HEK293T (cell line): Measurements from ENCODE around the gene PCBP3.

Source experiments
- CTCF ChIA-PET: fragments of 350-600 bp; formaldehyde crosslinking; extraction: SDS; loops from one replicate; lab custom pipeline; 2021; ENCODE audit warnings: antibody characterized with exemption, inconsistent platforms; lab: Yijun Ruan, JAX
- POLR2A ChIA-PET: fragments of 350-600 bp; formaldehyde crosslinking; extraction: SDS; loops from one replicate; lab custom pipeline; 2020; ENCODE audit warnings: antibody characterized with exemption, inconsistent platforms; lab: Yijun Ruan, JAX
- DNase-seq: peaks from one replicate; pipeline ENCODE4 v3.0.0; 2012; ENCODE audit warnings: mixed read lengths; ENCODE audit errors: extremely low spot score
- ARNT ChIP-seq: fragments of 450-650 bp; IDR thresholded peaks from 2 replicates; pipeline ENCODE4 v1.6.1; 2017; ENCODE audit warnings: mild to moderate bottlenecking
- BHLHE40 ChIP-seq: fragments of 450-650 bp; IDR thresholded peaks from 2 replicates; pipeline ENCODE4 v1.6.1; 2016; ENCODE audit warnings: mild to moderate bottlenecking, moderate library complexity, borderline replicate concordance
- CTBP1 ChIP-seq: fragments of 450-650 bp; IDR thresholded peaks from 2 replicates; pipeline ENCODE4 v1.6.1; 2016; ENCODE audit warnings: borderline replicate concordance
- ELF4 ChIP-seq: fragments of 450-650 bp; IDR thresholded peaks from 2 replicates; pipeline ENCODE4 v1.6.1; 2017; ENCODE audit warnings: antibody characterized with exemption
- FOXA1 ChIP-seq: fragments of 450-650 bp; IDR thresholded peaks from 2 replicates; pipeline ENCODE4 v1.6.1; 2016; ENCODE audit warnings: mild to moderate bottlenecking
- FOXK2 ChIP-seq: fragments of 450-650 bp; IDR thresholded peaks from 2 replicates; pipeline ENCODE4 v1.6.1; 2016; ENCODE audit warnings: mild to moderate bottlenecking
- FOXM1 ChIP-seq: fragments of 450-650 bp; IDR thresholded peaks from 2 replicates; pipeline ENCODE4 v1.6.1; 2017; ENCODE audit warnings: mild to moderate bottlenecking, borderline replicate concordance
- HDGF ChIP-seq: fragments of 450-650 bp; IDR thresholded peaks from 2 replicates; pipeline ENCODE4 v1.6.1; 2017; ENCODE audit warnings: antibody characterized with exemption, borderline replicate concordance
- L3MBTL2 ChIP-seq: fragments of 450-650 bp; conservative IDR thresholded peaks from 2 replicates; pipeline ENCODE4 v1.6.1; 2016; ENCODE audit warnings: mild to moderate bottlenecking
- LEF1 ChIP-seq: fragments of 450-650 bp; IDR thresholded peaks from 2 replicates; pipeline ENCODE4 v1.6.1; 2017; ENCODE audit warnings: mild to moderate bottlenecking, borderline replicate concordance
- NFRKB ChIP-seq: fragments of 450-650 bp; IDR thresholded peaks from 2 replicates; pipeline ENCODE4 v1.6.1; 2016; ENCODE audit warnings: mild to moderate bottlenecking, moderate library complexity
- PKNOX1 ChIP-seq: fragments of 450-650 bp; IDR thresholded peaks from 2 replicates; pipeline ENCODE4 v1.6.1; 2016
- SP1 ChIP-seq: fragments of 450-650 bp; IDR thresholded peaks from 2 replicates; pipeline ENCODE4 v1.6.1; 2017
- SUZ12 ChIP-seq: fragments of 450-650 bp; IDR thresholded peaks from 2 replicates; pipeline ENCODE4 v1.6.1; 2016; ENCODE audit warnings: mild to moderate bottlenecking
- TARDBP ChIP-seq: fragments of 450-650 bp; IDR thresholded peaks from 2 replicates; pipeline ENCODE4 v1.6.1; 2016
- ZNF384 ChIP-seq: fragments of 450-650 bp; IDR thresholded peaks from 2 replicates; pipeline ENCODE4 v1.6.1; 2016

Gene PCBP3

GRCh38 chr21:45821998-45822397 lies 178.5 kb downstream of the PCBP3 start:
- POLR2A ChIA-PET = interaction anchor here (1.0 kb wide), 1 partner anchor 266 kb away, joined by 4 read pairs; no protein-coding TSS in a partner anchor
- TF ChIP-seq SP1 (no peak), NFRKB (no peak), SUZ12 (no peak)
- CTCF ChIA-PET = interaction anchor here (0.7 to 0.9 kb wide), 2 partner anchors 266 to 560 kb away, joined by 3 read pairs; no protein-coding TSS in a partner anchor
- no peak for DNase-seq

- TF ChIP-seq ARNT (no peak), NFRKB (no peak), SP1 (no peak), BHLHE40 (no peak), L3MBTL2 (no peak), FOXM1 (no peak), FOXA1 (no peak), SUZ12 (no peak), CTBP1 (no peak), FOXK2 (no peak), HDGF (no peak), ZNF384 (no peak), PKNOX1 (no peak)
- CTCF ChIA-PET = interaction anchor here (0.7 to 0.9 kb wide), 2 partner anchors 266 to 561 kb away, joined by 3 read pairs; no protein-coding TSS in a partner anchor
- POLR2A ChIA-PET = interaction anchor here (1.0 kb wide), 1 partner anchor 267 kb away, joined by 4 read pairs; no protein-coding TSS in a partner anchor
- no peak for DNase-seq
Measured at GRCh38 chr21:45822429-45823099, 179.0 kb downstream of the PCBP3 start.

- TF ChIP-seq LEF1 (no peak), SUZ12 (no peak), FOXK2 (no peak), ZNF384 (no peak), FOXA1 (no peak), NFRKB (no peak), ARNT (no peak), PKNOX1 (no peak), FOXM1 (no peak)
- no peak for DNase-seq
- POLR2A ChIA-PET = no interaction called here
Measured at GRCh38 chr21:45823100-45823681, 179.7 kb downstream of the PCBP3 start.

GRCh38 chr21:45824546-45825215 lies 181.2 kb downstream of the PCBP3 start:
- ChIA-PET CTCF (no interaction called here), POLR2A (no interaction called here)
- TF ChIP-seq FOXM1 (no peak), L3MBTL2 (no peak), BHLHE40 (no peak), FOXK2 (no peak), SUZ12 (no peak), TARDBP (no peak), SP1 (no peak), ZNF384 (no peak), ARNT (no peak)
- no peak for DNase-seq

More at GRCh38 chr21:45823100-45823681, 179.7 kb downstream of the PCBP3 start:
- CTCF ChIA-PET = no interaction called here

GRCh38 chr21:45825219-45825618 lies 181.7 kb downstream of the PCBP3 start:
- ChIA-PET POLR2A (no interaction called here), CTCF (no interaction called here)
- DNase-seq = no peak
- TF ChIP-seq NFRKB (no peak), ARNT (no peak), ELF4 (no peak), ZNF384 (no peak), FOXA1 (no peak), HDGF (no peak), TARDBP (no peak), SUZ12 (no peak), BHLHE40 (no peak), PKNOX1 (no peak), CTBP1 (no peak), FOXK2 (no peak), L3MBTL2 (no peak), SP1 (no peak), FOXM1 (no peak), LEF1 (no peak)

GRCh38 chr21:45826676-45827301 lies 183.3 kb downstream of the PCBP3 start:
- DNase-seq = no peak
- ChIA-PET POLR2A (no interaction called here), CTCF (no interaction called here)
- TF ChIP-seq CTBP1 (no peak), SUZ12 (no peak), HDGF (no peak)
